ENCODE results near the gene TCAF1. TPM values are rescaled to one million over a fixed set of nuclear protein-coding genes. Genes with fewer than 3 reads are reported as not detected.

The TCAF1 gene, protein sequence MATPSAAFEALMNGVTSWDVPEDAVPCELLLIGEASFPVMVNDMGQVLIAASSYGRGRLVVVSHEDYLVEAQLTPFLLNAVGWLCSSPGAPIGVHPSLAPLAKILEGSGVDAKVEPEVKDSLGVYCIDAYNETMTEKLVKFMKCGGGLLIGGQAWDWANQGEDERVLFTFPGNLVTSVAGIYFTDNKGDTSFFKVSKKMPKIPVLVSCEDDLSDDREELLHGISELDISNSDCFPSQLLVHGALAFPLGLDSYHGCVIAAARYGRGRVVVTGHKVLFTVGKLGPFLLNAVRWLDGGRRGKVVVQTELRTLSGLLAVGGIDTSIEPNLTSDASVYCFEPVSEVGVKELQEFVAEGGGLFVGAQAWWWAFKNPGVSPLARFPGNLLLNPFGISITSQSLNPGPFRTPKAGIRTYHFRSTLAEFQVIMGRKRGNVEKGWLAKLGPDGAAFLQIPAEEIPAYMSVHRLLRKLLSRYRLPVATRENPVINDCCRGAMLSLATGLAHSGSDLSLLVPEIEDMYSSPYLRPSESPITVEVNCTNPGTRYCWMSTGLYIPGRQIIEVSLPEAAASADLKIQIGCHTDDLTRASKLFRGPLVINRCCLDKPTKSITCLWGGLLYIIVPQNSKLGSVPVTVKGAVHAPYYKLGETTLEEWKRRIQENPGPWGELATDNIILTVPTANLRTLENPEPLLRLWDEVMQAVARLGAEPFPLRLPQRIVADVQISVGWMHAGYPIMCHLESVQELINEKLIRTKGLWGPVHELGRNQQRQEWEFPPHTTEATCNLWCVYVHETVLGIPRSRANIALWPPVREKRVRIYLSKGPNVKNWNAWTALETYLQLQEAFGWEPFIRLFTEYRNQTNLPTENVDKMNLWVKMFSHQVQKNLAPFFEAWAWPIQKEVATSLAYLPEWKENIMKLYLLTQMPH
- total RNA-seq (100 to 1,000 TPM; 105 to 177 (median 124) TPM), polyA plus RNA-seq (100 to 1,000 TPM in 1 of 3 donors, 10 to 100 TPM in 2; 41.3 to 102 (median 63.3) TPM)
- long read RNA-seq, donor 1, full-length matches to known transcripts = 8 of 13 reads
- long read RNA-seq, donor 1, partial matches to known transcripts = 5 of 13 reads
- long read RNA-seq, donor 1, other reads (novel, unspliced or antisense) = 0 of 13 reads
- long read RNA-seq, donor 2, full-length matches to known transcripts = 11 of 77 reads
- long read RNA-seq, donor 2, partial matches to known transcripts = 66 of 77 reads
- long read RNA-seq, donor 2, other reads (novel, unspliced or antisense) = 0 of 77 reads
- long read RNA-seq, donor 3, full-length matches to known transcripts = 8 of 18 reads
- long read RNA-seq, donor 3, partial matches to known transcripts = 10 of 18 reads
- long read RNA-seq, donor 3, other reads (novel, unspliced or antisense) = 0 of 18 reads
- long read RNA-seq, donor 4, full-length matches to known transcripts = 11 of 47 reads
- long read RNA-seq, donor 4, partial matches to known transcripts = 12 of 47 reads
- long read RNA-seq, donor 4, other reads (novel, unspliced or antisense) = 24 of 47 reads
- long read RNA-seq, donor 5, full-length matches to known transcripts = 71 of 163 reads
- long read RNA-seq, donor 5, partial matches to known transcripts = 21 of 163 reads
- long read RNA-seq, donor 5, other reads (novel, unspliced or antisense) = 71 of 163 reads
- long read RNA-seq, donor 6, full-length matches to known transcripts = 7 of 32 reads
- long read RNA-seq, donor 6, partial matches to known transcripts = 12 of 32 reads
- long read RNA-seq, donor 6, other reads (novel, unspliced or antisense) = 13 of 32 reads
- long read RNA-seq, donor 7, full-length matches to known transcripts = 2 of 13 reads
- long read RNA-seq, donor 7, partial matches to known transcripts = 11 of 13 reads
- long read RNA-seq, donor 7, other reads (novel, unspliced or antisense) = 0 of 13 reads
- long read RNA-seq, donor 8, full-length matches to known transcripts = 12 of 66 reads
- long read RNA-seq, donor 8, partial matches to known transcripts = 54 of 66 reads
- long read RNA-seq, donor 8, other reads (novel, unspliced or antisense) = 0 of 66 reads
- long read RNA-seq, donor 9, full-length matches to known transcripts = 6 of 27 reads
- long read RNA-seq, donor 9, partial matches to known transcripts = 21 of 27 reads
- long read RNA-seq, donor 9, other reads (novel, unspliced or antisense) = 0 of 27 reads
- long read RNA-seq, donor 10, full-length matches to known transcripts = 4 of 62 reads
- long read RNA-seq, donor 10, partial matches to known transcripts = 58 of 62 reads
- long read RNA-seq, donor 10, other reads (novel, unspliced or antisense) = 0 of 62 reads

GRCh38 chr7:143901668-143902331, at the start of gene TCAF1:
Gene TCAF1, minus strand, starts transcription at chr7:143902176. Its CDS starts 25,568 bp downstream, at chr7:143876608.
- peaks cover 16 to 37% of the 10 kb centered on the region in 2 donors for H3K4me1 ChIP-seq (replicated peaks in 1 of 2)
- H3K9me3 ChIP-seq (replicated peaks in 1 of 3) = no peaks in the 10 kb centered on the region
- no peaks in the 10 kb centered on the region for H3K36me3 ChIP-seq (replicated peaks in 1 of 2)
- H3K4me3 ChIP-seq = peak within 1 kb of the TSS; percentile 25 to 90 (median 71)
- WGBS, 4 donors = 0 to 1% (median 0%) methylated on average over 22 to 50 of the region's 50 CpGs
- intact Hi-C loops (cut with DNase I) = no loop called here
- H3K27ac ChIP-seq = peak within 1 kb of the TSS; percentile 82 to 96 (median 87)
- peak in 5 of 6 experiments; percentile 8 to 55 (median 32) for TF ChIP-seq CTCF (IDR thresholded peaks at IDR 0.05)
- peak; percentile 72 to 91 for TF ChIP-seq POLR2A (IDR thresholded peaks at IDR 0.05)
- no peaks in the 10 kb centered on the region for H3K27me3 ChIP-seq
- peak; percentile 97 to 99 (median 97) for DNase-seq

GRCh38 chr7:143948733-143949132, 46.8 kb upstream of the TCAF1 start:
- Histone ChIP-seq H3K36me3 (replicated peaks in 1 of 2) (no peaks in the 10 kb centered on the region), H3K9me3 (replicated peaks in 1 of 3) (no peaks in the 10 kb centered on the region), H3K4me3 (no peak overlapping the region), H3K4me1 (replicated peaks in 1 of 2) (no peaks in the 10 kb centered on the region), H3K27me3 (no peaks in the 10 kb centered on the region), H3K27ac (no peak overlapping the region)
- TF ChIP-seq CTCF (IDR thresholded peaks at IDR 0.05) (no peak), POLR2A (IDR thresholded peaks at IDR 0.05) (no peak)
- 46 to 79% (median 67%) methylated on average over 2 of the region's 2 CpGs for whole genome bisulfite sequencing, 4 donors
- DNase-seq = no peak
- intact Hi-C loops (cut with DNase I) = no loop called here

DNA sequence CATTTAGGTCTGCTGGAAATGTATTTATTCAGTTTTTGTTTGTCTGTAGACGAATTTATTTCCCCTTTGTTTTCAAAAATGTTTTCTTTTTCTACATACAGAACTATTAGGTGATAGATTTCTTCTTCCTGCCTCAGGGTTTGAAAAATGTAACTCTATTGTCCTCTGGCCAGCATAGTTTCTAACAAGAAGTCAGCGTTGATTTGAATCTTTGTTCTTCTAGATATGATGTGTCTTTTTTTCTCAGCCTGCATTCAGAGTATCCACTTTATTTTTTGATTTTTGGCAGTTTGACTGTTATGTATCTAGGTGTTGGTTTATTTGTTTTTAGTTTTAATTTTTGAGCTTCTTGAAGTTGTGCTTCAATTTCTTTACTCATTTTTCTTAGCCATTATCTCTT, 45.1 kb upstream of the TCAF1 start:
- Histone ChIP-seq H3K27ac (no peak overlapping the region), H3K36me3 (replicated peaks in 1 of 2) (no peaks in the 10 kb centered on the region), H3K9me3 (replicated peaks in 1 of 3) (no peaks in the 10 kb centered on the region), H3K27me3 (no peaks in the 10 kb centered on the region), H3K4me1 (replicated peaks in 1 of 2) (no peaks in the 10 kb centered on the region), H3K4me3 (no peak overlapping the region)
- intact Hi-C loops (cut with DNase I) = no loop called here
- TF ChIP-seq CTCF (IDR thresholded peaks at IDR 0.05) (no peak), POLR2A (IDR thresholded peaks at IDR 0.05) (no peak)
- 81 to 86% (median 83%) methylated on average over 2 of the region's 2 CpGs for WGBS, 4 donors
- no peak for DNase-seq
